ENCODE measurements around the gene PDE6A.

Gene PDE6A

GRCh38 chr5:149838881-149839739 lies 105.5 kb downstream of the PDE6A start:
- no peak for DNase-seq (ENCODE audit: low spot score)

GRCh38 chr5:149837680-149838269 lies 106.8 kb downstream of the PDE6A start:
- peak; percentile 57 for DNase-seq (ENCODE audit: low spot score)

- DNase-seq (ENCODE audit: low spot score), result no peak
These were observed 108.0 kb downstream of the PDE6A start for GRCh38 chr5:149836451-149837139.

- peak; percentile 79 for DNase-seq (ENCODE audit: low spot score)
These were observed 110.2 kb downstream of the PDE6A start for GRCh38 chr5:149834246-149834855.

- DNase-seq (ENCODE audit: low spot score), result no peak
These were observed 111.3 kb downstream of the PDE6A start for GRCh38 chr5:149833116-149833827.

- DNase-seq (ENCODE audit: low spot score), result no peak
These were observed 112.0 kb downstream of the PDE6A start for GRCh38 chr5:149832636-149833035.

- DNase-seq (ENCODE audit: low spot score), result no peak
These were observed 113.1 kb downstream of the PDE6A start for GRCh38 chr5:149831492-149831891.

GRCh38 chr5:149830579-149830978 lies 114.0 kb downstream of the PDE6A start:
- DNase-seq (ENCODE audit: low spot score), result no peak

- DNase-seq (ENCODE audit: low spot score), result no peak
These were observed 114.6 kb downstream of the PDE6A start for GRCh38 chr5:149829954-149830353.

GRCh38 chr5:149828161-149829011 lies 116.2 kb downstream of the PDE6A start:
- DNase-seq (ENCODE audit: low spot score), result peak; percentile 89

- no peak for DNase-seq (ENCODE audit: low spot score)
These were observed 117.0 kb downstream of the PDE6A start for GRCh38 chr5:149827546-149827945.

- DNase-seq (ENCODE audit: low spot score), result no peak
These were observed 117.5 kb downstream of the PDE6A start for GRCh38 chr5:149827086-149827485.

- DNase-seq (ENCODE audit: low spot score), result no peak
These were observed 118.0 kb downstream of the PDE6A start for GRCh38 chr5:149826574-149826973.

GRCh38 chr5:149824846-149825245 lies 119.7 kb downstream of the PDE6A start:
- DNase-seq (ENCODE audit: low spot score), result no peak

- DNase-seq (ENCODE audit: low spot score), result peak; percentile 68
These were observed 120.5 kb downstream of the PDE6A start for GRCh38 chr5:149824120-149824519.

- no peak for DNase-seq (ENCODE audit: low spot score)
These were observed 121.2 kb downstream of the PDE6A start for GRCh38 chr5:149823375-149823774.

GRCh38 chr5:149822301-149822700 lies 122.3 kb downstream of the PDE6A start:
- DNase-seq (ENCODE audit: low spot score), result no peak

- no peak for DNase-seq (ENCODE audit: low spot score)
These were observed 123.8 kb downstream of the PDE6A start for GRCh38 chr5:149820536-149821510.

- no peak for DNase-seq (ENCODE audit: low spot score)
These were observed 124.6 kb downstream of the PDE6A start for GRCh38 chr5:149820012-149820411.

GRCh38 chr5:149818116-149818515 lies 126.5 kb downstream of the PDE6A start:
- DNase-seq (ENCODE audit: low spot score), result no peak

All from pons (tissue), 1 donor.